RWPE1 (cell line): ENCODE data around the gene CCDC66.

ENCODE experiments used
- CTCF ChIA-PET: fragments of 350-600 bp; sonication (Branson Sonifier 250); formaldehyde crosslinking; extraction: SDS; loops from one replicate; lab custom pipeline; 2021; lab: Yijun Ruan, JAX
- POLR2A ChIA-PET: fragments of 400-600 bp; formaldehyde crosslinking; extraction: SDS; loops from one replicate; lab custom pipeline; 2020; ENCODE audit warnings: antibody characterized with exemption; ENCODE audit not compliant: low non-redundant PET; lab: Yijun Ruan, JAX
- DNase-seq: peaks from one replicate; pipeline ENCODE4 v3.0.0; 2012; ENCODE audit warnings: low spot score
- H3K27ac ChIP-seq: fragments of 450-650 bp; 2 replicates; pipeline ENCODE4 v1.5.1; 2017
- TF ChIP-seq, protein P1 (sequence below): fragments of 450-650 bp; conservative IDR thresholded peaks from 2 replicates; pipeline ENCODE4 v1.5.1; 2017; ENCODE audit warnings: low read depth, mild to moderate bottlenecking

Gene CCDC66

DNA sequence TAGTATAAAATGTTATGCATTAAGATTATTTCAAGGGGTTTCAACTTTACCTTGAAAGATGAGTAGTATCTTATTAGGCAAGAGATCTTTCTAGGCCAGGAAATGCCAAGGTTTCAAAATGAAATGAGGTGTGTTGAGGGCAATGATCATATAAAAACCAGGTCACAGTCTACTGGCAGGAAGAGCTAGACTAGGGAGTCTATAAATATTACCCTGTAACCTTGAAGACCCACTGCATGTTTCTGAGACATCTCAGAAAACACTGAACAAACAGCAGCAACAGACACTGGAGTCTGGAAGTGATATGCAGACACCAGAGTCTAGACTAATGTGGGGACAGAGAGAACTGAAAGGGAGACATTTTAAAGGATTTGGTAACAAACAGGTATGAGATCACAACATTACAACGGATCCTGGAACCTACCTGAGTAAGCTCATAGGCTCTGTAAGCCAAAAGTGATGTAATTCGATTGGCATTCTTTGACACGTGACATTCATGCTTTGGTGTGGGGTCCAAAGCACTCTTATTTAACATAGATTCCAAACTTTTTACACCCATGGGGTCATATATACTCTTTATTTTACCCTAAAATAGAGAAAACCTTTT, 111.1 kb downstream of the CCDC66 start:
- ChIA-PET POLR2A (interaction anchor here (0.6 kb wide), 1 partner anchor 105 kb away, joined by 5 read pairs; no protein-coding TSS in a partner anchor), CTCF (no interaction called here)
- peak; percentile 16 for DNase-seq
- H3K27ac ChIP-seq = no peak overlapping the region
- TF ChIP-seq, protein P1, sequence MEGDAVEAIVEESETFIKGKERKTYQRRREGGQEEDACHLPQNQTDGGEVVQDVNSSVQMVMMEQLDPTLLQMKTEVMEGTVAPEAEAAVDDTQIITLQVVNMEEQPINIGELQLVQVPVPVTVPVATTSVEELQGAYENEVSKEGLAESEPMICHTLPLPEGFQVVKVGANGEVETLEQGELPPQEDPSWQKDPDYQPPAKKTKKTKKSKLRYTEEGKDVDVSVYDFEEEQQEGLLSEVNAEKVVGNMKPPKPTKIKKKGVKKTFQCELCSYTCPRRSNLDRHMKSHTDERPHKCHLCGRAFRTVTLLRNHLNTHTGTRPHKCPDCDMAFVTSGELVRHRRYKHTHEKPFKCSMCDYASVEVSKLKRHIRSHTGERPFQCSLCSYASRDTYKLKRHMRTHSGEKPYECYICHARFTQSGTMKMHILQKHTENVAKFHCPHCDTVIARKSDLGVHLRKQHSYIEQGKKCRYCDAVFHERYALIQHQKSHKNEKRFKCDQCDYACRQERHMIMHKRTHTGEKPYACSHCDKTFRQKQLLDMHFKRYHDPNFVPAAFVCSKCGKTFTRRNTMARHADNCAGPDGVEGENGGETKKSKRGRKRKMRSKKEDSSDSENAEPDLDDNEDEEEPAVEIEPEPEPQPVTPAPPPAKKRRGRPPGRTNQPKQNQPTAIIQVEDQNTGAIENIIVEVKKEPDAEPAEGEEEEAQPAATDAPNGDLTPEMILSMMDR = no peak
